Suprapubic skin (tissue), 4 donors: ENCODE results near the gene CCDC196. TPM values are rescaled to one million over a fixed set of nuclear protein-coding genes. Genes with fewer than 3 reads are reported as not detected.
A peak's percentile ranks its signal among the peaks of the same experiment; 100 is the strongest.

Experiments
- DNase-seq, 2 donors: peaks; one replicate each; pipeline ENCODE4 v3.0.0-alpha.2; 2019; ENCODE audit warnings: low spot score in 2 of 2
- H3K27ac ChIP-seq: fragments of 200-600 bp; sonication (generic); one replicate; pipeline ENCODE4 v1.5.1; 2019
- H3K27me3 ChIP-seq: fragments of 200-600 bp; sonication (generic); one replicate; pipeline ENCODE4 v1.5.1; 2019
- H3K36me3 ChIP-seq: fragments of 200-600 bp; sonication (generic); one replicate; pipeline ENCODE4 v1.5.1; 2019
- H3K4me1 ChIP-seq: fragments of 200-600 bp; sonication (generic); one replicate; pipeline ENCODE4 v1.5.1; 2019
- H3K4me3 ChIP-seq: fragments of 200-600 bp; sonication (generic); one replicate; pipeline ENCODE4 v1.5.1; 2019; ENCODE audit warnings: mild to moderate bottlenecking
- H3K9me3 ChIP-seq: fragments of 200-600 bp; sonication (generic); one replicate; pipeline ENCODE4 v1.5.1; 2019
- CTCF ChIP-seq, 2 donors: fragments of 200-600 bp in 1 of 2; fragments of 450-650 bp in 1 of 2; sonication (generic) in 1 of 2; IDR thresholded peaks; one replicate each; pipeline ENCODE4 v1.5.1; 2016 to 2019; ENCODE audit warnings: antibody characterized with exemption in 2 of 2, mild to moderate bottlenecking in 1 of 2, moderate library complexity in 1 of 2
- EP300 ChIP-seq: sonication (generic); formaldehyde crosslinking; IDR thresholded peaks from one replicate; pipeline ENCODE4 v1.6.1; 2017; ENCODE audit warnings: antibody characterized with exemption
- POLR2A ChIP-seq, 2 donors: fragments of 450-650 bp; IDR thresholded peaks; one replicate each; pipeline ENCODE4 v1.6.1; 2017; ENCODE audit warnings: antibody characterized with exemption in 2 of 2, mild to moderate bottlenecking in 2 of 2, moderate library complexity in 2 of 2
- POLR2AphosphoS5 ChIP-seq, 3 donors: sonication (generic); formaldehyde crosslinking; IDR thresholded peaks; one replicate each; pipeline ENCODE4 v1.6.1; 2017; ENCODE audit warnings: antibody characterized with exemption in 3 of 3
- WGBS: methylation state at CpG from one replicate; pipeline ENCODE4 v1.1.5; 2018; 5-methylcytosine and 5-hydroxymethylcytosine counted together
- total RNA-seq, 4 donors: library from RNA; depleted of rRNA; stranded (reverse); fragments of >200 nt; gene quantifications; one replicate each; pipeline ENCODE4 v1.1.0, GENCODE V29; 2016

The CCDC196 gene
- total RNA-seq, 4 donors from 2014 or later: not detected

- DNase-seq: peak; percentile 69 to 80
- Histone ChIP-seq H3K27me3 (no peaks in the 10 kb centered on the region), H3K9me3 (no peaks in the 10 kb centered on the region), H3K36me3 (no peaks in the 10 kb centered on the region), H3K27ac (peak overlapping the region; percentile 95), H3K4me1 (peaks cover 20% of the 10 kb centered on the region), H3K4me3 (peak overlapping the region; percentile 98)
- TF ChIP-seq EP300 (no peak), POLR2A (IDR thresholded peaks at IDR 0.05) (no peak), CTCF (IDR thresholded peaks at IDR 0.05) (no peak), POLR2AphosphoS5 (IDR thresholded peaks at IDR 0.05) (no peak)
- WGBS: under 1% methylated on average over 37 of the region's 57 CpGs
These were observed 22.9 kb downstream of the CCDC196 start for GRCh38 chr14:66508846-66509621.

- TF ChIP-seq POLR2A (IDR thresholded peaks at IDR 0.05) (no peak), EP300 (no peak), CTCF (IDR thresholded peaks at IDR 0.05) (no peak), POLR2AphosphoS5 (IDR thresholded peaks at IDR 0.05) (no peak)
- H3K4me3 ChIP-seq: peak overlapping the region; percentile 98
- WGBS: 63% methylated on average over 4 of the region's 4 CpGs
These were observed 23.7 kb downstream of the CCDC196 start for GRCh38 chr14:66509874-66510273.

GRCh38 chr14:66511849-66512248 is 25.7 kb downstream of the CCDC196 start:
- DNase-seq: no peak
- H3K36me3 ChIP-seq: no peaks in the 10 kb centered on the region
- H3K4me3 ChIP-seq: no peak overlapping the region
- TF ChIP-seq CTCF (IDR thresholded peaks at IDR 0.05): no peak
- no peak for TF ChIP-seq POLR2AphosphoS5 (IDR thresholded peaks at IDR 0.05)
- no peak for TF ChIP-seq POLR2A (IDR thresholded peaks at IDR 0.05)
- no peak for TF ChIP-seq EP300
- 91% methylated on average over 1 of the region's 1 CpG for WGBS
- no peaks in the 10 kb centered on the region for H3K9me3 ChIP-seq
- H3K4me1 ChIP-seq: peaks cover 18% of the 10 kb centered on the region
- no peak overlapping the region for H3K27ac ChIP-seq
- H3K27me3 ChIP-seq: no peaks in the 10 kb centered on the region

More at GRCh38 chr14:66509874-66510273, 23.7 kb downstream of the CCDC196 start:
- H3K9me3 ChIP-seq: no peaks in the 10 kb centered on the region
- no peaks in the 10 kb centered on the region for H3K27me3 ChIP-seq
- peaks cover 20% of the 10 kb centered on the region for H3K4me1 ChIP-seq
- H3K36me3 ChIP-seq: no peaks in the 10 kb centered on the region
- DNase-seq: no peak
- H3K27ac ChIP-seq: no peak overlapping the region

GRCh38 chr14:66514213-66514612 is 28.0 kb downstream of the CCDC196 start:
- H3K4me3 ChIP-seq: no peak overlapping the region
- no peaks in the 10 kb centered on the region for H3K36me3 ChIP-seq
- peaks cover 3% of the 10 kb centered on the region for H3K9me3 ChIP-seq
- H3K4me1 ChIP-seq: peaks cover 9% of the 10 kb centered on the region
- TF ChIP-seq POLR2AphosphoS5 (IDR thresholded peaks at IDR 0.05) (no peak), CTCF (IDR thresholded peaks at IDR 0.05) (no peak), EP300 (no peak), POLR2A (IDR thresholded peaks at IDR 0.05) (no peak)
- 90% methylated on average over 2 of the region's 2 CpGs for WGBS
- no peak for DNase-seq
- H3K27me3 ChIP-seq: no peaks in the 10 kb centered on the region
- H3K27ac ChIP-seq: no peak overlapping the region

- 74% methylated on average over 9 of the region's 9 CpGs for WGBS
- Histone ChIP-seq H3K9me3 (no peaks in the 10 kb centered on the region), H3K27me3 (no peaks in the 10 kb centered on the region), H3K4me3 (no peak overlapping the region), H3K36me3 (no peaks in the 10 kb centered on the region), H3K27ac (no peak overlapping the region), H3K4me1 (no peaks in the 10 kb centered on the region)
- TF ChIP-seq EP300 (no peak), CTCF (IDR thresholded peaks at IDR 0.05) (no peak), POLR2A (IDR thresholded peaks at IDR 0.05) (no peak), POLR2AphosphoS5 (IDR thresholded peaks at IDR 0.05) (no peak)
- no peak for DNase-seq
These were observed 44.4 kb downstream of the CCDC196 start for GRCh38 chr14:66530526-66530925.
